HUES48 (cell line): Measurements from ENCODE around the gene GPR3.

ENCODE experiments used
- H3K27ac ChIP-seq: one replicate; pipeline ENCODE4 v1.7.0; 2013; ENCODE audit warnings: low read depth, low read length, inconsistent platforms
- H3K27me3 ChIP-seq: 2 replicates; pipeline ENCODE4 v1.6.1; 2013; ENCODE audit warnings: mild to moderate bottlenecking, low read length; ENCODE audit not compliant: control insufficient read depth, insufficient read depth
- H3K36me3 ChIP-seq: 2 replicates; pipeline ENCODE4 v1.6.1; 2013; ENCODE audit warnings: low read length; ENCODE audit not compliant: control insufficient read depth, insufficient read depth
- H3K4me1 ChIP-seq: 2 replicates; pipeline ENCODE4 v1.6.1; 2013; ENCODE audit warnings: mild to moderate bottlenecking, low read length; ENCODE audit not compliant: control insufficient read depth, insufficient read depth
- H3K4me3 ChIP-seq: 2 replicates; pipeline ENCODE4 v1.5.1; 2013; ENCODE audit warnings: mild to moderate bottlenecking, low read depth, low read length
- H3K9ac ChIP-seq: 2 replicates; pipeline ENCODE4 v1.6.1; 2013; ENCODE audit warnings: mild to moderate bottlenecking, low read depth, low read length, moderate library complexity
- H3K9me3 ChIP-seq: 2 replicates; pipeline ENCODE4 v1.6.1; 2013; ENCODE audit warnings: low read length; ENCODE audit not compliant: control insufficient read depth, insufficient read depth

GPR3 gene, protein sequence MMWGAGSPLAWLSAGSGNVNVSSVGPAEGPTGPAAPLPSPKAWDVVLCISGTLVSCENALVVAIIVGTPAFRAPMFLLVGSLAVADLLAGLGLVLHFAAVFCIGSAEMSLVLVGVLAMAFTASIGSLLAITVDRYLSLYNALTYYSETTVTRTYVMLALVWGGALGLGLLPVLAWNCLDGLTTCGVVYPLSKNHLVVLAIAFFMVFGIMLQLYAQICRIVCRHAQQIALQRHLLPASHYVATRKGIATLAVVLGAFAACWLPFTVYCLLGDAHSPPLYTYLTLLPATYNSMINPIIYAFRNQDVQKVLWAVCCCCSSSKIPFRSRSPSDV

DNA sequence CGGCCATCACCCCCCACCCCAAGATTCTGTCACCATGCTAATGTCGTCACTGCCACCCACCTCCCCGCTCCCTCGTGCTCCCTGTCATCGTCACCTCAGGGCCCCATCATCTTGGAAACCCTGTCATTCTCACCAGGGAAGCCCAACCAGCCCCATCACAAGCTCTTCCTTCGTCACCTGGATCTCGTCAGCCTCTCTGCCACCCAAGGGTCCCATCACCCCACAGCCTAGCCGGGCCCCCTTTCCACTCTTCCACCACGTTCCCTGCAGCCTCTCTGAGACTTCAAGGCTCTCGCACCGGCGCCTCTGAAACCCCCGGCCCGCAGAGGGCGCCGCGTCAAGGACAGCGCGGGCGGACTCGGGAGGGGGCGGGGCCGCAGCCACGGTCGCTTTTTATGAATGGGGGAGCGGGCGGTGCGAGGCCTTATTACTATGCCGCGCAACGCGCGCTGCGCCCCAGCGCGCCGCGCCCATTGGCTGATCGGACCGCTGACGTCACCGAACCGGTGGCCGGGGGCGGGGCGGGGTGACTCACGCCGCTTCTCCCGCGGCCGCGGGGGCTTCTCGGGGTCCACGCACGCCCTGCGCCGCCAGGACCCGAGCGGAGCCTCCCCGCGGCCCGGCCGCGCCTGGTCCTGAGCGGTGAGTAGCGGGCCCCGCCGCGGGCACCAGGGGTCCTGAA is at the start of gene GPR3:
TSS of gene GPR3 (plus strand) at position 527 of the 682 bp plus-strand sequence. CDS start 1,177 bp downstream, outside the sequence.
- Histone ChIP-seq H3K27ac (peak within 1 kb of the TSS; percentile 62), H3K36me3 (no peaks in the 10 kb centered on the region; the same call in 1 of the 2 replicates), H3K4me3 (peak within 1 kb of the TSS; percentile 81), H3K27me3 (no peaks in the 10 kb centered on the region), H3K4me1 (peaks cover 12% of the 10 kb centered on the region), H3K9ac (peak within 1 kb of the TSS; percentile 72), H3K9me3 (no peaks in the 10 kb centered on the region)

DNA sequence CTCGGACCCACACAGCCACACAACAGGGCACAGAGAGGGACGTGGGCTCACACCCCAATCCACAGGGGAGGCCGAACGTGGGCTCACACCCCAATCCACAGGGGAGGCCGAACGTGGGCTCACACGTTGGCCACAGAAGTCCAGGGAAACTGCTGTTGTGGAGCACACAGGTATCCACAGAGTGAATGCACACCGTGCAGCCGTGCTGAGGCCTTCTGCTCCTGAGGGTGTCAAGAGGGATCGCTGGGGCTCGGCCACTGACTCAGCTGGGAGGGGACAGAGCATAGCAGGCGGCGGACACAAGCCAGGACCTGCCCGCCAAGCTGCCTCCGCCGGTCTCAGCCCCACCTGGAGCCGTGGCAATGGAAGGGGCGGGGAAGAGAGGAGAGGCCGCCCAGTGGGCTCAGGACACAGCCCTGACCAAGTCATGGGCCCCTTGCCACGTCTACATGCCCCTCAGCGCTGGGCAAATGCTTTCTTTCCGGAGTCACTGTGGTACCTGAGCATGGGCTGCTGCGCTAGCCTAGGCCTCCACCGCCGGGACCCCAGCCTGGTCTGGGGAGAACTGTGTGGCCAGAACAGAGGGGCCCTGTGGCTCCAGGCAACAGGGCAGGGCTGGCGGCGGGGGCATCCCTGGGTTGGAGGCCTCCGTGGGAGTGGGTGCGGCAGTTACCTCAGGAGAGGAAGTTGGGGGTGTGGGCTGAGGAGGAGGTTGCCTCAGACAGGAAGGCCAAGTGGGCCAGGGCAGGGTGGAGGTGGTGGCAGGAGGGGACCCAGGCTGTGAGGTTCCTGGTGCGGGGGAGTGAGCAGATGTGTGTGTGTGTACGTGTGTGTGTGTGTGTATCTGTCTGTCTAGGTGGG is 49.4 kb upstream of the GPR3 start:
- Histone ChIP-seq H3K9ac (no peak overlapping the region), H3K27ac (no peak overlapping the region), H3K9me3 (no peaks in the 10 kb centered on the region), H3K36me3 (no peaks in the 10 kb centered on the region), H3K4me1 (peaks cover 14% of the 10 kb centered on the region), H3K27me3 (no peaks in the 10 kb centered on the region), H3K4me3 (no peak overlapping the region)

DNA sequence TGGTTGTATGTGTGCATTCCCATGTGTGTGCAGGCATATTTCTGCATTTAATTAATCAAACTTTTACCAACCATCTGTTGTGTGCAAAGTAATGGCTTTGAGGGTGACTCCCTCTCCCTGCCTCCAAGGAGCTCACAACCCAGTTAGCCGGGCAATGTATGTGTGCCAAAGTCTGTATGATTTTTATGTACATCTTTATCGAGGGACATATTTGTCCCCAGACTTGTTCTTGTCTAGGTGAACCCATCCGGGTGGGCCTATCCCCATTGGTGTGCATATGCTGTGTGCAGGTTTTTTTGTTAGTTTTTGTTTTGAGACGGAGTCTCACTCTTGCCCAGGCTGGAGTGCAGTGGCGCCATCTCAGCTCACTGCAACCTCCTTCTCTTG is 48.8 kb upstream of the GPR3 start:
- Histone ChIP-seq H3K27ac (no peak overlapping the region), H3K4me3 (no peak overlapping the region), H3K4me1 (peaks cover 14% of the 10 kb centered on the region), H3K9me3 (no peaks in the 10 kb centered on the region), H3K9ac (no peak overlapping the region), H3K27me3 (no peaks in the 10 kb centered on the region), H3K36me3 (no peaks in the 10 kb centered on the region)

DNA sequence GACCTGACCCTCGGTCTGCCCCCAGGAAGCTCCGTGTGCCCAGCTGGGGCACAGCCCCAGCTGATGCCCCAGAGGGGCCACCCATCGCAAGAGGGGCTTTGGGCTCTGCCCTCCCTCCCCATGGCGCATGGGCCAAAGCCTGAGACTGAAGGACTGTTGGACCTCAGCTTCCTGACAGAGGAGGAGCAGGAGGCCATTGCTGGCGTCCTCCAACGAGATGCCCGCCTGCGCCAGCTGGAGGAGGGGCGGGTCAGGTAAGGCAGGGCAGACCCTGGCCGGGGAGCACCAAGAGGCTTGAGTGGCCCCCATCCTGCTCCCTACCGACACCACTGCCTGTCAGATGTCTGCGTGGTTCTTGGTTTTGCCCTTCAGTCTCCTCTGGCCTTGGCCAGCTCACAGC is 47.1 kb upstream of the GPR3 start:
- no peak overlapping the region for H3K9ac ChIP-seq
- H3K9me3 ChIP-seq = no peaks in the 10 kb centered on the region
- peaks cover 20% of the 10 kb centered on the region for H3K4me1 ChIP-seq
- no peaks in the 10 kb centered on the region for H3K36me3 ChIP-seq
- no peak overlapping the region for H3K4me3 ChIP-seq
- H3K27me3 ChIP-seq = peaks cover 10% of the 10 kb centered on the region
- H3K27ac ChIP-seq = no peak overlapping the region

DNA sequence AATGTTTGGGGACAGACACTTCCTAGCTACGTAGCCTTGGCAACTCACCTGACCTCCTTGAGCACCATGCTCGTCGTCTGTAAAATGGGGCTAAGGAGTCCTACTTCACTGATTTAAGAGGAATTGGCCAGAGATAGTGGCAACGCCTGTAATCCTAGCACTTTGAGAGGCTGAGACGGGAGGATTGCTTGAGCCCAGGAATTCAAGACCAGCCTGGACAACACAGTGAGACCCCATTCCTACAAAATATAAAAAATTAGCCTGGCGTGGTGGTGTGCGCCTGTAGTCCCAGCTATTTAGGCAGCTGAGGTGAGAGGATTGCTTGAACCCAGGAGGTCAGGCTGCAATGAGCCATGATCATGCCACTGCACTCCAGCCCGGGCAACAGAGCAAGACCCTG is 46.1 kb upstream of the GPR3 start:
- H3K27ac ChIP-seq = no peak overlapping the region
- H3K27me3 ChIP-seq = peaks cover 15% of the 10 kb centered on the region
- no peaks in the 10 kb centered on the region for H3K9me3 ChIP-seq
- H3K36me3 ChIP-seq = no peaks in the 10 kb centered on the region
- peaks cover 17% of the 10 kb centered on the region for H3K4me1 ChIP-seq
- no peak overlapping the region for H3K4me3 ChIP-seq
- H3K9ac ChIP-seq = no peak overlapping the region

DNA sequence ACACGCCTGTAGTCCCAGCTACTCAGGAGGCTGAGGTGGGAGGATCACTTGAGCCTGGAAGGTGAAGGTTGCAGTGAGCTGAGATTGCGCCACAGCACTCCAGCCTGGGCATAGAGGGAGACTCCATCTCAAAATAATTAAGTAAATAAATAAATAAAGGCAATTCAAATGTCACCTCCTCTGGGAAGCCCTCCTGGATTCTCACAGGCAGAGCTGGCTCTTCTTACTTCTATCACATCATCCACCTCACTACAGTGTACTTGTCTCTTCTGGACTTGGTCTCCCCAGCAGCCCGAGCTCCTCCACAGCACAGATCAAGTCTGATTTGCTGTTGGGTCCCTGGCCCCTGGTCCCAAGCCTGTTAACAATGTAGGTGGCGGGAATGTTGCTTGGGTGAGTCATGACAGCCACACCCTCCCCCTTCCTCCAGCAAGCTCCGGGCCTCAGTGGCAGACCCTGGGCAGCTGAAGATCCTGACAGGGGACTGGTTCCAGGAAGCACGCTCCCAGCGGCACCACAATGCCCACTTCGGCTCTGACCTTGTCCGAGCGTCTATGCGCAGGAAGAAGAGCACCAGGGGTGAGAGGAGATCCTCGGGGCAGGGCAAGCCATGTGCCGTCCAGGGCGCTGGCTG is 45.3 kb upstream of the GPR3 start:
- H3K4me3 ChIP-seq = no peak overlapping the region
- peaks cover 15% of the 10 kb centered on the region for H3K27me3 ChIP-seq
- H3K27ac ChIP-seq = no peak overlapping the region
- H3K4me1 ChIP-seq = peaks cover 15% of the 10 kb centered on the region
- H3K9me3 ChIP-seq = no peaks in the 10 kb centered on the region
- H3K36me3 ChIP-seq = no peaks in the 10 kb centered on the region
- no peak overlapping the region for H3K9ac ChIP-seq

DNA sequence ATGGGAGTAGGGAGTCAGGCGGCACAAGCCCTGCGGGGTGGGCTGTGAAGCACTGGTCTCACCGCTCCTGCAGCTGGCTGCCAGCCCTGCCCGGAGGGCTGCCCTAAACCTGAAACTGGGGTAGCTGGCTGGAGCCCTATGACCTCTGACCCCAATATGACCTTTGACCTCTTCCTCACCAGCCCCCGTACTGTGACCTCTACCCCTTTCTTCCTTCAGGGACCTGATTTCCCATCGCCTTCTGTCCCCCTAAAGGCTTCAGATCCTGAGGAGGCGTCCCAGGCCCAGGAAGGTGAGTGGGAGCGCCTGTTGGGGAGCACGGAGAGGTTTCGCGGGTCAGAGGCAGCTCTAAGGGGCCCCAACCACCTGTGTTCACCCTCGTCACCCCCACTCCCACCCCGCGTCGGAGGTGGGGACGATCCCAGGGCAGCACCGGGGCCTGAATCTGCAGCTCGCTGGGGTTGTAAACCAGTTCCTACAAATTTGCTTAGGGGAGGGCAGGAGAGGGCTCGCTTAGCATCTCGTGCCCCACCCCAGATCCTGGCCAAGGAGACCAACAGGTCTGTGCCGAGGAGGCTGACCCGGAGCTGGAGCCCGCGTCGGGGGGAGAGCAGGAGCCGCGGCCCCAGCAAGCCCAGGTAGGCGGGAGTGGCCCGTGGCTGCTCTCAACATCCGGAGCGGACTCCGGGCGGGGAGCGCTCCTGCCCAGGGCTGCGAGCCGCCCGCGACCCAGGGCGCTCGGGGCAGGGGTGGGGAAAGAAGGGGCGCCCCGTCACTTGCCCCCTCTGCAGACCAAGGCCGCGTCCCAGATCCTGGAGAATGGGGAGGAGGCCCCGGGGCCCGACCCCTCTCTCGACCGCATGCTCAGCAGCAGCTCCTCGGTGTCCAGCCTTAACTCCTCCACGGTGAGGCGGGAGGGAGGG is 43.3 kb upstream of the GPR3 start:
- Histone ChIP-seq H3K9me3 (no peaks in the 10 kb centered on the region), H3K4me1 (peaks cover 9% of the 10 kb centered on the region; the same call in 1 of the 2 replicates), H3K36me3 (no peaks in the 10 kb centered on the region), H3K27me3 (peaks cover 15% of the 10 kb centered on the region), H3K4me3 (peak overlapping the region; percentile 63), H3K9ac (peak overlapping the region; percentile 29; the same call in 1 of the 2 replicates), H3K27ac (peak overlapping the region; percentile 47)

DNA sequence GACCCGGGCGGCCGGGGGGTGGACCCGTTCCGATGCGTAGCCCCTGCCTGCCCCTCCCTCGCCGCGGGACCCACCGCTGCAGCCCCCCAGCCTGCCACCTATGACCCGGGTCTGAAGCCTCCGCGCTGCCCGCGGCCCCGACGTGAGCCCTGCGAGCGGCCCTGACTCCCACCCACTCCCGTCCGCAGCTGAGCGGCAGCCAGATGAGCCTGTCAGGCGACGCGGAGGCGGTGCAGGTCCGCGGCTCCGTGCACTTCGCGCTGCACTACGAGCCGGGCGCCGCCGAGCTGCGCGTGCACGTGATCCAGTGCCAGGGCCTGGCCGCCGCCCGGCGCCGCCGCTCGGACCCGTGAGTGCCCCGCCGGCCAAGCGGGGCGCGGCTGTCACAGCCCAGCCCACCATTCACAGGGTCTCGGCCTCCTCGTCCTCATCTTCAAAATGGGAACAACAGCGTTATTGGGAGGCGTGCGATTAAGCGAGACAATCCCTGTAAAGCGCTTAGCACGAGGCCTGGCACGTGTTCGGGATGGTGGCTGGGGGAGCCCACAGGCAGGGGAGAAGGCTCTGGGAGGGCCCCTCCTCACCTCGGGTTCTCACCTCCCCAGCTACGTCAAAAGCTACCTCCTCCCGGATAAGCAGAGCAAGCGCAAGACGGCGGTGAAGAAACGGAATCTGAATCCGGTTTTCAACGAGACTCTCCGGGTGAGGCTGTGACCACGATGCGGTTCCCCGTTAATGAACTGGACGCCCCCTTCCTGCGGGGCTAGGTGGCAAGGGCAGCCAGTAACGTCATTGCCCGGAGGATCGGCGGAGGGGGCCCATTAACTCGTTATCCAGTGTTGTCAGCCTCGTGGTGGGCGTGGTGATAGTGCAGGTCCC is 42.4 kb upstream of the GPR3 start:
- H3K4me3 ChIP-seq = peak overlapping the region; percentile 63
- peaks cover 9% of the 10 kb centered on the region; the same call in 1 of the 2 replicates for H3K4me1 ChIP-seq
- H3K36me3 ChIP-seq = no peaks in the 10 kb centered on the region
- H3K9me3 ChIP-seq = no peaks in the 10 kb centered on the region
- peaks cover 15% of the 10 kb centered on the region for H3K27me3 ChIP-seq
- no peak overlapping the region for H3K9ac ChIP-seq
- H3K27ac ChIP-seq = no peak overlapping the region
